HepG2 (cell line): ENCODE results near the gene CCL27. TPM values are rescaled to one million over a fixed set of nuclear protein-coding genes. Genes with fewer than 3 reads are reported as not detected.
A peak's percentile ranks its signal among the peaks of the same experiment; 100 is the strongest.

ENCODE experiments used
- ATF7 ChIP-seq, 2 experiments: fragments of 450-650 bp in 1 of 2; sonication (generic) in 1 of 2; formaldehyde crosslinking in 1 of 2; IDR thresholded peaks; 2 replicates each; pipeline versions ENCODE4 v1.4.0 to v1.6.1; 2016 to 2020; ENCODE audit warnings: antibody characterized with exemption in 1 of 2, mild to moderate bottlenecking in 1 of 2, missing genetic modification reagents in 1 of 2
- CBX1 ChIP-seq: IDR thresholded peaks from one replicate; pipeline ENCODE4 v1.6.1; 2016; ENCODE audit warnings: antibody characterized with exemption, low read depth
- ELF3 ChIP-seq: IDR thresholded peaks from 2 replicates; pipeline ENCODE4 v1.6.1; 2016; ENCODE audit warnings: missing genetic modification reagents, missing compliant biosample characterization
- GATAD2A ChIP-seq: IDR thresholded peaks from 2 replicates; pipeline ENCODE4 v1.6.1; 2016
- GTF2F1 ChIP-seq: fragments of 150-350 bp; IDR thresholded peaks from 2 replicates; pipeline ENCODE4 v1.6.1; 2014; ENCODE audit warnings: low read length
- KAT8 ChIP-seq: IDR thresholded peaks from 2 replicates; pipeline ENCODE4 v1.6.1; 2016; ENCODE audit warnings: missing genetic modification reagents, missing compliant biosample characterization
- NCOA2 ChIP-seq: sonication (generic); formaldehyde crosslinking; IDR thresholded peaks from 2 replicates; pipeline ENCODE4 v1.8.0; 2022; ENCODE audit warnings: inconsistent platforms
- RAD21 ChIP-seq: fragments of 450-650 bp; formaldehyde crosslinking; IDR thresholded peaks from 2 replicates; pipeline ENCODE4 v1.5.0; 2020; ENCODE audit warnings: mild to moderate bottlenecking
- SNAI1 ChIP-seq: sonication (generic); formaldehyde crosslinking; IDR thresholded peaks from 2 replicates; pipeline ENCODE4 v1.5.0; 2020; ENCODE audit warnings: mild to moderate bottlenecking, missing genetic modification reagents, borderline replicate concordance
- ZBTB10 ChIP-seq: sonication (generic); formaldehyde crosslinking; IDR thresholded peaks from 2 replicates; pipeline ENCODE4 v1.4.0; 2020; ENCODE audit warnings: missing genetic modification reagents, borderline replicate concordance
- ZFX ChIP-seq: sonication (generic); formaldehyde crosslinking; IDR thresholded peaks from 2 replicates; pipeline ENCODE4 v1.4.0; 2020; ENCODE audit warnings: mild to moderate bottlenecking, low read depth, missing genetic modification reagents, moderate library complexity
- ZMYM3 ChIP-seq: sonication (generic); formaldehyde crosslinking; IDR thresholded peaks from 2 replicates; pipeline ENCODE4 v1.5.1; 2020; ENCODE audit warnings: mild to moderate bottlenecking, missing genetic modification reagents
- ZNF276 ChIP-seq: sonication (generic); formaldehyde crosslinking; IDR thresholded peaks from 2 replicates; pipeline ENCODE4 v1.4.0; 2020; ENCODE audit warnings: mild to moderate bottlenecking, low read depth, missing genetic modification reagents
- ZNF543 ChIP-seq: sonication (generic); formaldehyde crosslinking; IDR thresholded peaks from 2 replicates; pipeline ENCODE4 v1.4.0; 2020; ENCODE audit warnings: mild to moderate bottlenecking, missing genetic modification reagents
- ZNF570 ChIP-seq: sonication (generic); formaldehyde crosslinking; IDR thresholded peaks from 2 replicates; pipeline ENCODE4 v1.4.0; 2020; ENCODE audit warnings: mild to moderate bottlenecking, missing genetic modification reagents, borderline replicate concordance
- polyA plus RNA-seq, 8 experiments: library from polyadenylated mRNA; depleted of rRNA in 3 of 8; stranded (reverse) in 7 of 8; unstranded in 1 of 8; fragments of >200 nt; fragmentation: Illumina TruSeq in 4 of 8; extraction: Trizol in 4 of 8; gene quantifications; 2 replicates each; pipeline versions ENCODE4 v1.2.1 to v1.2.3, GENCODE V29; 2011 to 2016; ENCODE audit warnings: low read depth in 4 of 8, missing spikeins in 1 of 8, mixed read lengths in 1 of 8; ENCODE audit not compliant: insufficient read depth in 1 of 8
- total RNA-seq, 5 experiments: library from RNA; depleted of rRNA; stranded (reverse); fragments of >200 nt; fragmentation: Illumina TruSeq; extraction: Trizol; gene quantifications; 2 replicates each; pipeline ENCODE4 v1.2.3, GENCODE V29; 2016; ENCODE audit warnings: low read depth in 1 of 5
- TF ChIP-seq, protein P1 (sequence below): sonication (generic); formaldehyde crosslinking; IDR thresholded peaks from 2 replicates; pipeline ENCODE4 v1.5.0; 2020; ENCODE audit warnings: missing genetic modification reagents
- TF ChIP-seq, protein P2 (sequence below): sonication (generic); formaldehyde crosslinking; IDR thresholded peaks from 2 replicates; pipeline ENCODE4 v1.9.0; 2021; ENCODE audit warnings: missing genetic modification reagents, borderline replicate concordance
- TF ChIP-seq, protein P3 (sequence below): sonication (generic); formaldehyde crosslinking; IDR thresholded peaks from 2 replicates; pipeline ENCODE4 v1.4.0; 2020; ENCODE audit warnings: missing genetic modification reagents

CCL27 gene
- total and polyA plus RNA-seq, 2 of the 13 experiments (the other 11 are each of a cell fraction or from before 2014, with no cell fraction given), result not detected

DNA sequence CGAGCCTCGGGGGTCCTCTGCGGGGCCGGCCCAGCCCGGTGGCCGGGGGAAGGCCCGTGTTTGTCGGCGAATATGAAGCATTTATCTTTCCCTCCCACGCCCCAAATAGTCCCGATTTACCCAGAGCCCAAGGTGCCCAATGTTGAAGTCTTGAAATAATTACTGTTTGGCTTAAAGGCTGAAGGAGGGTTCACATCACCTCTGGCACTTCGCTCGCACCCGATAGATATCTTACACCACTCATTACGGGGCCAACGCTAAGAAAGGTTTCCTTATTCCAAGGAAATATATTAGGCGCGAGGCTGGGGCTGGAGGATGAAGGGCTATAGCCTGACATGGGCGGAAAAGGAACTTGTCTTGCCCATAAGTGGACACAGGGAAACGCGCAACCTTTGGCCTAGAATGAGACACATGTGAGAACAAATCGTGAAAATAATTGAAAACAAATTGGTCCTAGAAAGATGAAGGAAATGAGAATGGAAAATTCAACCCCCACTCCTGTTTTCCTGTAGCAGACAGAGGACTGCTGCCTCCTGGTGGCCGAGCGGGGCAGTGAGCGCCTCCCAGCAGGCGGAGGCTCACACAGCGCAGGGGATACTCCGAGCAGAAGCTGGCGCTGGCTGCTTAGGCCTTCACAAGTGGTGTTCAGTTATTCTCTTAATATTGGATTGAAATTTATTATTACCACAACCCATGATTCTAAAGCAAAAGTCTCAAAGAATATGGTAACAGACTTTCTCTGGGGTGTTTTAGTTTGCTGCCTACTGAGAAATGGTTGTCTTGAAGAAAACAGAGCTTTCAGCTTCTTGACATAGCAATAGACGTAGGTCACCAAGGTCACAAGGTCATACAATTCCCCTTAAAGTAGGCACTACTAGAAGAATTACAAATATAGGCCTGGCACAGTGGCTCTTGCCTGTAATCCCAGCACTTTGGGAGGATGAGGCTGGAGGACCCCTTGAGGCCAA lies 39.6 kb upstream of the CCL27 start (continued):
- TF ChIP-seq, protein P1, sequence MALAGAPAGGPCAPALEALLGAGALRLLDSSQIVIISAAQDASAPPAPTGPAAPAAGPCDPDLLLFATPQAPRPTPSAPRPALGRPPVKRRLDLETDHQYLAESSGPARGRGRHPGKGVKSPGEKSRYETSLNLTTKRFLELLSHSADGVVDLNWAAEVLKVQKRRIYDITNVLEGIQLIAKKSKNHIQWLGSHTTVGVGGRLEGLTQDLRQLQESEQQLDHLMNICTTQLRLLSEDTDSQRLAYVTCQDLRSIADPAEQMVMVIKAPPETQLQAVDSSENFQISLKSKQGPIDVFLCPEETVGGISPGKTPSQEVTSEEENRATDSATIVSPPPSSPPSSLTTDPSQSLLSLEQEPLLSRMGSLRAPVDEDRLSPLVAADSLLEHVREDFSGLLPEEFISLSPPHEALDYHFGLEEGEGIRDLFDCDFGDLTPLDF, result no peak
- 0 out of 2 replicates have a peak, but pooled peaks have one; percentile 30 for TF ChIP-seq ZNF276 (CRISPR knock-in tag)
- TF ChIP-seq, protein P2, sequence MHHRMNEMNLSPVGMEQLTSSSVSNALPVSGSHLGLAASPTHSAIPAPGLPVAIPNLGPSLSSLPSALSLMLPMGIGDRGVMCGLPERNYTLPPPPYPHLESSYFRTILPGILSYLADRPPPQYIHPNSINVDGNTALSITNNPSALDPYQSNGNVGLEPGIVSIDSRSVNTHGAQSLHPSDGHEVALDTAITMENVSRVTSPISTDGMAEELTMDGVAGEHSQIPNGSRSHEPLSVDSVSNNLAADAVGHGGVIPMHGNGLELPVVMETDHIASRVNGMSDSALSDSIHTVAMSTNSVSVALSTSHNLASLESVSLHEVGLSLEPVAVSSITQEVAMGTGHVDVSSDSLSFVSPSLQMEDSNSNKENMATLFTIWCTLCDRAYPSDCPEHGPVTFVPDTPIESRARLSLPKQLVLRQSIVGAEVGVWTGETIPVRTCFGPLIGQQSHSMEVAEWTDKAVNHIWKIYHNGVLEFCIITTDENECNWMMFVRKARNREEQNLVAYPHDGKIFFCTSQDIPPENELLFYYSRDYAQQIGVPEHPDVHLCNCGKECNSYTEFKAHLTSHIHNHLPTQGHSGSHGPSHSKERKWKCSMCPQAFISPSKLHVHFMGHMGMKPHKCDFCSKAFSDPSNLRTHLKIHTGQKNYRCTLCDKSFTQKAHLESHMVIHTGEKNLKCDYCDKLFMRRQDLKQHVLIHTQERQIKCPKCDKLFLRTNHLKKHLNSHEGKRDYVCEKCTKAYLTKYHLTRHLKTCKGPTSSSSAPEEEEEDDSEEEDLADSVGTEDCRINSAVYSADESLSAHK (CRISPR knock-in tag), result no peak
- TF ChIP-seq KAT8 (CRISPR knock-in tag), result 0 out of 2 replicates have a peak, but pooled peaks have one; percentile 16
- no peak for TF ChIP-seq GTF2F1
- TF ChIP-seq SNAI1 (CRISPR knock-in tag), result no peak
- TF ChIP-seq ZNF570 (CRISPR knock-in tag), result no peak
- TF ChIP-seq ATF7 (IDR thresholded peaks at IDR 0.05), result no peak
- TF ChIP-seq ATF7 (CRISPR knock-in tag; IDR thresholded peaks at IDR 0.05), result no peak
- TF ChIP-seq ZMYM3 (CRISPR knock-in tag), result no peak
- TF ChIP-seq ZFX, result peak; percentile 31; the same call in 1 of the 2 replicates
- peak; percentile 44 for TF ChIP-seq GATAD2A (CRISPR knock-in tag)
- 0 out of 2 replicates have a peak, but pooled peaks have one; percentile 15 for TF ChIP-seq NCOA2
- TF ChIP-seq ZNF543, result no peak
- TF ChIP-seq CBX1, result no peak
- TF ChIP-seq, protein P3, sequence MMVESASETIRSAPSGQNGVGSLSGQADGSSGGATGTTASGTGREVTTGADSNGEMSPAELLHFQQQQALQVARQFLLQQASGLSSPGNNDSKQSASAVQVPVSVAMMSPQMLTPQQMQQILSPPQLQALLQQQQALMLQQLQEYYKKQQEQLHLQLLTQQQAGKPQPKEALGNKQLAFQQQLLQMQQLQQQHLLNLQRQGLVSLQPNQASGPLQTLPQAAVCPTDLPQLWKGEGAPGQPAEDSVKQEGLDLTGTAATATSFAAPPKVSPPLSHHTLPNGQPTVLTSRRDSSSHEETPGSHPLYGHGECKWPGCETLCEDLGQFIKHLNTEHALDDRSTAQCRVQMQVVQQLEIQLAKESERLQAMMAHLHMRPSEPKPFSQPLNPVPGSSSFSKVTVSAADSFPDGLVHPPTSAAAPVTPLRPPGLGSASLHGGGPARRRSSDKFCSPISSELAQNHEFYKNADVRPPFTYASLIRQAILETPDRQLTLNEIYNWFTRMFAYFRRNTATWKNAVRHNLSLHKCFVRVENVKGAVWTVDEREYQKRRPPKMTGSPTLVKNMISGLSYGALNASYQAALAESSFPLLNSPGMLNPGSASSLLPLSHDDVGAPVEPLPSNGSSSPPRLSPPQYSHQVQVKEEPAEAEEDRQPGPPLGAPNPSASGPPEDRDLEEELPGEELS (CRISPR knock-in tag), result no peak
- TF ChIP-seq ZBTB10 (CRISPR knock-in tag), result no peak
- TF ChIP-seq RAD21 (CRISPR knock-in tag), result peak; percentile 92
- 0 out of 2 replicates have a peak, but pooled peaks have one; percentile 17 for TF ChIP-seq ELF3 (CRISPR knock-in tag)
